Measurements from ENCODE around the gene PPM1H.
"Not testable (repeated sequence)": the region's sequence is repeated elsewhere in the genome, so short reads cannot be mapped to it uniquely, and the experiment has no call there.

The PPM1H gene

DNA sequence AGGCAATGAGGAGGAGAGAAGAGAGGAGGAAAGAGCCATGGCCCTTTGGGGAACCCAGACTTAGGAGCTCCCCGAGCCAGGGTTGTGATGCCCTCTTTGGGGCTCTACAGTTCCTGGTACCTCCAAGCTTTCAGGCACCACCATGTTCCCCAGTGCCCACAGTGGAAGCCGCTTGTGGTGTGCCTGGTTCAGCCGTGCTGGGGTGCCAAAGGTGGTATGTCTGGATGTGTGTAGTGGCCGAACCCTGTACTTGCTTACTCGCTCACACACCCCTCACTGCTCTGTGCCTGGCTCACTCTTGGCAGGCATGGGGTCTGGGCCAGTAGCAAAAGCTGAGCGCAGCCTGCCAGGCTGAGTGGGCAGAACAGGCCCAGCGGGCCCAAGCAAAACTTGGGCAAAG is 257.6 kb downstream of the PPM1H start:
- TF ChIP-seq, protein P1, sequence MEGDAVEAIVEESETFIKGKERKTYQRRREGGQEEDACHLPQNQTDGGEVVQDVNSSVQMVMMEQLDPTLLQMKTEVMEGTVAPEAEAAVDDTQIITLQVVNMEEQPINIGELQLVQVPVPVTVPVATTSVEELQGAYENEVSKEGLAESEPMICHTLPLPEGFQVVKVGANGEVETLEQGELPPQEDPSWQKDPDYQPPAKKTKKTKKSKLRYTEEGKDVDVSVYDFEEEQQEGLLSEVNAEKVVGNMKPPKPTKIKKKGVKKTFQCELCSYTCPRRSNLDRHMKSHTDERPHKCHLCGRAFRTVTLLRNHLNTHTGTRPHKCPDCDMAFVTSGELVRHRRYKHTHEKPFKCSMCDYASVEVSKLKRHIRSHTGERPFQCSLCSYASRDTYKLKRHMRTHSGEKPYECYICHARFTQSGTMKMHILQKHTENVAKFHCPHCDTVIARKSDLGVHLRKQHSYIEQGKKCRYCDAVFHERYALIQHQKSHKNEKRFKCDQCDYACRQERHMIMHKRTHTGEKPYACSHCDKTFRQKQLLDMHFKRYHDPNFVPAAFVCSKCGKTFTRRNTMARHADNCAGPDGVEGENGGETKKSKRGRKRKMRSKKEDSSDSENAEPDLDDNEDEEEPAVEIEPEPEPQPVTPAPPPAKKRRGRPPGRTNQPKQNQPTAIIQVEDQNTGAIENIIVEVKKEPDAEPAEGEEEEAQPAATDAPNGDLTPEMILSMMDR (IDR thresholded peaks at IDR 0.05; ENCODE audit: low read depth, low read length, missing control alignments): no peak
- H3K4me3 ChIP-seq (replicated peaks; ENCODE audit: low read depth, low read length): no peak overlapping the region
- no peak for DNase-seq (ENCODE audit: extremely low read depth, low read depth)

DNA sequence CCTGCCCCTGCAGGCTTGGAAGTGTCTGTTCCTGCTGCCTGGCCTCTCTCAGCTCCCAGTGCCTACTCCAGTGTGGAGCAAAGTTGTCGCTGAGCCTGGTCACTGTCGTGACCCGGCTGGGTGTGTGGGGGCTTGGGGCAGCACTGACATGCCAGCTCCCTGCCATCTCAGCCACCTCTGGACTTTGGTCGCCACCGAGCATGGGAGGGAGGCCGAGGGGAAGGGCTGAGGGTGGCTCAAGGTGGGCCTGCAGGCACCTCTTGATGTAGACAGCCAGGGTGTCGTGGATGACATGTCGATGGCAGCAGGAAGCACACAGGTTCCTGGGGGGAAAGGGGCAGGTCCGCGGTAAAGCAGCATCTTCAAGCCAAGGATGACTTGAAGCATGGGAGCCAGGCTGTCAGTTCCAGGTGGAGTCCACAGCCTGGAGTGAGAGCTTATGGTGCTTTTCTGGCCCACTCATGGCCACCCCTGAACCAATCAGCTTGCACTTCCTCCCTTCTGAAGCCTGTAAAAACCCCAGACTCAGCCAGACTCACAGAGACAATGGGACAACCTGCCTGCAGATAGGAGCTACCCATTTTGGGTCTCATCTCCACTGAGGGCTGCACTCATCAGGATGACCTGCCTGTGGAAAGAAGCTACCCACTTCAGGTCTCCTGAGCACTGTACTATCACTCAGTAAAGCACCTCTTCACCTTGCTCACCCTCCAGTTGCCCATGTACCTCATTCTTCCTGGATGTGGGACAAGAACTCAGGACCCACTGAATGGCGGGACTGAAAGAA is 258.2 kb downstream of the PPM1H start:
- DNase-seq (ENCODE audit: extremely low read depth, low read depth): no peak
- H3K4me3 ChIP-seq (replicated peaks; ENCODE audit: low read depth, low read length): no peak overlapping the region
- TF ChIP-seq, protein P1 (IDR thresholded peaks at IDR 0.05; ENCODE audit: low read depth, low read length, missing control alignments): no peak

DNA sequence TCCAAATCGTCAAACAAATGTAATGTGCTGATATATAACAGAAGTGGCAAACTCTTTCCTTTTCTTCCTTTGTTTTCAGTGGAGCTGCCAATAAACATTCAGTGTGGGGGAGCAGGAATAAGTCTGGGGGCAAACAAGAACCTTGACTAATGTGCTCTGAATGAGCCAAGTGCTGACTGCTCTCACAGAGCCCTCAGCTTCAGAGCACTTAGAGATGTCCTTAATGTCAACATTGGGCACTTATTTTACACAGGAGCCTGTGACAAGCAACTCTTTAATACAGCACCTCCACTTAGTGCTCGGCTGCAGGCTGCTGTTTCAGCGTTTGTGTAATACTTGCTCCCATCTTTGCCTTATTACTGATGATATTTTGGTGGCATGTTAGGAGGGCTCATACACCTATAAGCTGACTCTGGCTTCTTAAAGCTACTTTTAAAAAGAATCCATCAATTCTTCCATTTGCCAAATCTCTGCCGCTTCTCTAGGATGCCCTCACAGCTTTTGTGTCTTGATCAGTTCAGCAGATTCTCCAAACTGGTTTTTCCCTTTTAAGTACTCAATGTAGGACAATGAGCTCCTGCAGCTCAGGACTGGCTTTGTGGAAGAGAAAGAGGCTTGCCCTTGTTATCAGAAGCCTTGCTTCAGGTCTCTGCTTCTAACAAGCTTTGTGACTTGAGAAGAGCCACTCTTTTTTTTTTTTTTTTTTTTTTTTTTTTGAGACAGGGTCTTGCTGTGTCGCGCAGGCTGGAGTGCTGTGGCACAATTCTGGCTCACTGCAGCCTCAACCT is 261.7 kb downstream of the PPM1H start:
- H3K4me3 ChIP-seq (replicated peaks; ENCODE audit: low read depth, low read length): no peak overlapping the region
- DNase-seq (ENCODE audit: extremely low read depth, low read depth): no peak
- TF ChIP-seq, protein P1 (IDR thresholded peaks at IDR 0.05; ENCODE audit: low read depth, low read length, missing control alignments): no peak

DNA sequence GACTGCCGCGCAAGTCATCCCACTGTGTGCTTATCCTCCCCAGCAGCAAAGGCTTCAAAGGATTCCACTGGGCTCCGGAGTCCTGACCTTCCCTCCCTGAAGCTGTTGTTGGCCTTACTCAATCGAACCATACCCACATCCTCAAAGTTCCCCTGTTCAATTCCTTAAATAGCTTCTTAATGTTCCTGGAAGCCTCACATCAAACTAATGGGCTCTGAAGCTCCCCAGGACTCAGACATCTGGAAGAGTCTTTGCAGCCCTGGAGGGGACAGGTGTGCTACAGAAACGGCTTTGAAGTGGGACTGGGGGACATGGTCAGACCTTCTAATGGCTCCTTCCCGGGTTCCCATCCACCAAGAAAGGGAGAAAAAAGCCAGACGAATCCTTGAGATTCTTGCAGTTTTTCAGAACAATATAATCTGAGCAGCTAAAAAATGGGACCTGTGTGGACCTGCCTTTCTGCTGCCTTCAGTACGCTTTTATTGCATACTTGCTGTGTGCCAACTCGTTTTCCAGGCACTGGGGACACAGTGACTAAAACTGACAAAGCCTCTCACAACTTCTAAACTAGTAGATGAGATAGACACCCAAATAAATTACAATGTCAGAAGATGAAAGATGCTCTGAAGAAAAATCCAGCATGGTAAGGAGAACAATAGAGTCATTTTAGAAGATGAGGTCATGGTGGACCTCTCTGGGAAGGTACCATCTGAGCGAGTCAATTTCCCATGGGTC is 263.8 kb downstream of the PPM1H start:
- TF ChIP-seq, protein P1 (IDR thresholded peaks at IDR 0.05; ENCODE audit: low read depth, low read length, missing control alignments): no peak
- H3K4me3 ChIP-seq (replicated peaks; ENCODE audit: low read depth, low read length): no peak overlapping the region
- no peak for DNase-seq (ENCODE audit: extremely low read depth, low read depth)

DNA sequence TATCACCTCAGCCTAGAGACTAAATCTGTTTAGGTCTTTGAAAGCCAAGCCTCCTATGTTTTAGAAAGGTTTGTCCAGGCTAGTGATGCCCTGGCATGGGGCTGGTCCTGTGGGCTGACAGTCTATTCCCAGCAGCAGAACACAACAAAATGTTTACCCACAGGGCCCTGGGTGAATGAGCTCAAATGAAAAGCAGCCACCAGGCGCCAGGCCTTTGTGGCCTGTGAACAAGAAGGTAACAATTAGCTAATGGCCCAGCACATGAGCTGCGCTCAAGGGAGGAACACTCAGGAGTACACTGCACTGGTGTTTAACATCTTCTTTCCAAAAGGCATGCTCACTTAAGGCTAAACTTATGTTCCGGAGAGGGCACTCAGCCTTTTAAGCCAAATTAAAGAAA is 266.2 kb downstream of the PPM1H start:
- no peak for DNase-seq (ENCODE audit: extremely low read depth, low read depth)
- H3K4me3 ChIP-seq (replicated peaks; ENCODE audit: low read depth, low read length): no peak overlapping the region
- TF ChIP-seq, protein P1 (IDR thresholded peaks at IDR 0.05; ENCODE audit: low read depth, low read length, missing control alignments): no peak

DNA sequence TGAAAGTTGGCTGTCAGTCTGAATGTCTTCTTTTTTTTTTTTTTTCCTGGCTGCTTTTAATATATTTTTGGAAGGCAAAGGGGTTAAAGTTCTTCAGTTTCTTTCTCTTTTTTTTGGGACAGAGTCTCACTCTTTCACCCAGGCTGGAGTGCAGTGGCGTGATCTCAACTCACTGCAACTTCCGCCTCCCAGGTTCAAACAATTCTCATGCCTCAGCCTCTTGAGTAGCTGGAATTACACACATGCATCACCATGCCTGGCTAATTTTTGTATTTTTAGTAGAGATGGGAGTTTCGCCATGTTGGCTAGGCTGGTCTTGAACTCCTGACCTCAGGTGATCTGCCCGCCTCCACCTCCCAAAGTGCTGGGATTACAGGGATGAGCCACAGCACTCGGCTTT is 270.0 kb downstream of the PPM1H start:
- H3K4me3 ChIP-seq (replicated peaks; ENCODE audit: low read depth, low read length); DNase-seq (ENCODE audit: extremely low read depth, low read depth): not testable (repeated sequence)

DNA sequence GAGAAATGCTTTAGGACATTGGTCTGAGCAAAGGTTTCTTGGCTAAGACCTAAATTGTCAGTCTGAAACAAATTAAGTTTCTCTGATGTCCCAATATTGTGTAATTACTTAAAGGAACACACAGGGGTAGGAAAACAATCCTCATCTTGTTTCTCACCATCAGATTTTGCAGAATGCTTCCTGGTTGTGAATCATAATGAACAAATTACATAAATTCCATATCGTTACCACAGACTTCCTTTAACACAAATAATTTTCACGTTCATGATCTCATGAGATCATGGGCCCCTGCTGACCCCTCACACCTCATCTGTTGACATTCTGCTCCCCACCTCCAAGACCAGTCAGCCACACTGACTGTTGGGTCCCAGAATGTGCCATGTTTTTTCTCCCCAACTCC is 274.2 kb downstream of the PPM1H start:
- TF ChIP-seq, protein P1 (IDR thresholded peaks at IDR 0.05; ENCODE audit: low read depth, low read length, missing control alignments): no peak
- H3K4me3 ChIP-seq (replicated peaks; ENCODE audit: low read depth, low read length): no peak overlapping the region
- no peak for DNase-seq (ENCODE audit: extremely low read depth, low read depth)

All from HFF-Myc (cell line).